GDM1 (cell line): ENCODE results near the gene PLXDC2.

Source experiments
- DNase-seq: peaks from one replicate; lab custom pipeline; 2025; lab: John Stamatoyannopoulos, UW

PLXDC2 gene

GRCh38 chr10:19911886-19912285, 95.7 kb downstream of the PLXDC2 start:
- DNase-seq = no peak

- DNase-seq = no peak
Measured at GRCh38 chr10:19913987-19914386, 97.8 kb downstream of the PLXDC2 start.

GRCh38 chr10:19915125-19915524, 98.9 kb downstream of the PLXDC2 start:
- no peak for DNase-seq

- DNase-seq = no peak
Measured at GRCh38 chr10:19915816-19916215, 99.6 kb downstream of the PLXDC2 start.

- no peak for DNase-seq
Measured at GRCh38 chr10:19917751-19918478, 101.7 kb downstream of the PLXDC2 start.

- no peak for DNase-seq
Measured at GRCh38 chr10:19918794-19919193, 102.6 kb downstream of the PLXDC2 start.

GRCh38 chr10:19919671-19920070, 103.4 kb downstream of the PLXDC2 start:
- no peak for DNase-seq

GRCh38 chr10:19920075-19920726, 104.0 kb downstream of the PLXDC2 start:
- no peak for DNase-seq

GRCh38 chr10:19921300-19922140, 105.3 kb downstream of the PLXDC2 start:
- DNase-seq = no peak

GRCh38 chr10:19922236-19922963, 106.2 kb downstream of the PLXDC2 start:
- no peak for DNase-seq

GRCh38 chr10:19925064-19925463, 108.8 kb downstream of the PLXDC2 start:
- DNase-seq = no peak

GRCh38 chr10:19928936-19929335, 112.7 kb downstream of the PLXDC2 start:
- no peak for DNase-seq

- DNase-seq = no peak
Measured at GRCh38 chr10:19929506-19930140, 113.4 kb downstream of the PLXDC2 start.

GRCh38 chr10:19930936-19931893, 115.0 kb downstream of the PLXDC2 start:
- no peak for DNase-seq

- DNase-seq = no peak
Measured at GRCh38 chr10:19931894-19932590, 115.8 kb downstream of the PLXDC2 start.

GRCh38 chr10:19932806-19933371, 116.7 kb downstream of the PLXDC2 start:
- no peak for DNase-seq

- no peak for DNase-seq
Measured at GRCh38 chr10:19933772-19934171, 117.5 kb downstream of the PLXDC2 start.

- DNase-seq = no peak
Measured at GRCh38 chr10:19935176-19935575, 118.9 kb downstream of the PLXDC2 start.

GRCh38 chr10:19936289-19936688, 120.1 kb downstream of the PLXDC2 start:
- DNase-seq = no peak
